ENCODE measurements around the gene FYTTD1.

FYTTD1 gene

DNA sequence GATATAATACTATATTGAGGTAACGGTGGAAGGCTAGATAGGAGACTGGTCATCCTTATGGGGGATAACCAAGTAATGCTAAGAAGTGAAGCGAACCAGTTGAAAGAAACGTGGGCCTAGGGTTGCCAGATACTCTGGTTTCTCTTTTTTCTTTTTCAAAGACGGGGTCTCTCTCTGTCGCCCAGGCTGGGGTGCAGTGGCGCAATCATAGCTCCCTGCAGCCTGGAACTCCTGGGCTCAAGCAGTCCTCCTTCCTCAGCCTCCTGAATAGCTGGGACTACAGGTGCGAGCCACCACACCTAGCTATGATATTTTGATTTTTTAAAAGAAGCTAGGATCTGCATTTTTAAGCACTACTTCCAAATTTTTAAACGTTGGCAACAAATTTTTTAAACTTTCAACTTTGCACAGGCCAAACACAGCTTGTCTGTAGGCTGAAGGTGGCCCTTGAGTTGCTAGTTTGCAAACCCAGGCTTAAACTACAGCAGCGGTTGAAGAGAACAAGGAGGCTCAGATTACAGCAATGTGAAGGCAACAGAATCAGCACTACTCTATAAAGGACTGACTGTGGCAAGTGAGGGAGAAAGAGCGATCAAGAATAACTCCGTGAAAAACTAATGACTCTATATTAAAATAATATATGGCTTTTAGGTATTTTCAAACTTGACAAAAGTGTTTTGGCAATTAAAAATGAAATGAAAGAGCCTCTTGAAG lies 11.8 kb upstream of the FYTTD1 start:
- no peak for DNase-seq (ENCODE audit: low spot score)

DNA sequence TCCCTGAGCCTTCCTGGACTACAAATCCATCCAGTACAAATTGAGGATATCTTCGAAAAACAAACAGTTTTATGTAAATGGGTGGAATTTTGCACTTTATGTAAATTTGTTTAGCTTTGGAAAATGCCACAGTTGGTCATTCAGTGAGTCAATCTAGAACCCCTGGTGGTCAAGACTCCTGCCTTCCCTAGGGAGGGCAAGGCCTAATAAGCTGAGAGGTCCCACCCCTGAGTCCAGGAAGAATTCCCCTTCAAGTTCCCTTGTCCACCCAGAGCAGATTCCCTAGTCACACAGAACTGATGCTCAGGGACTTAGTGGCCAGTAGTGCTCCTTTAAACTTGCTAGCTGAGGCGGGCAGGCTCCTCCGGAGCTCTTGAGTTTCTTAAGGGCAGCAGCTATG lies 6.9 kb upstream of the FYTTD1 start:
- DNase-seq (ENCODE audit: low spot score): no peak

DNA sequence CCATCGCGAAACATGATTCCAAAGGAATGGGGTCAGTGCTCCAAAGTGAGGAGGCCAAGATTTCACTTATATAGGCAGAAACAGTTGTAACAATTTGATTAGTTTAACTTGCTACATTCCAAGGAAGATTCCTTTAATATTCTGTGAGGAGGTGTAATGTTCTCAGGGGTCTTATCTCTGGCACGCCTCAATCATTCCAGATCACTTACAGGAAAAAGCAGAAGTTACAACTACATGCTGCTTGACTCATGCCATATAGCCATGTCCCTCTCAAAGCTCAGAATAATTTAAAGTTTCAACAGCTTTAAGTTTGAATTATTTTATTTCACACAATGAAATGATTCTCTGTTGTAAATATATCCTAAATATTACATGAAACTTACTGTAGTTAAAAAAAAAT lies 3.5 kb upstream of the FYTTD1 start:
- DNase-seq (ENCODE audit: low spot score): no peak

DNA sequence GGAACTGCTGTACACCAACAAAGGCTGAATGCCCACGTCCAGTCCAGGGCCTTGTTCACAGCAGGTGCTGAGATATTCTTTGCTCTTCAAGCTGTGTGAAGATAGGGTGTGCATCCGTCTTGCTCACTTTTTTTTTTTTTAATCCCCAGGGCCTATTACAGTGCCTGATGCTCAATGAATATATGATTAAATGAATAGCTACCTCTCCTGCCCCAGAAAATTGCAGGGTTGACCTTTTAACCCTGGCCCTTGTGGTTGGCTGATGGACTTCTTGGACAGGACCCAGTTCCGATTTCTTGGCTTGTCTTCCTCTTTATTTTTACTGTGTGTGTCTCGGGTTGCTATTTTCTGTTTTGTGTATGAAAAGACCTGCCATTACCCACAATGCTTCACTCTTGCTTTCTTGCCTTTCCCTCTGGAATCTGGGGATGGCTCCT lies 2.9 kb upstream of the FYTTD1 start:
- DNase-seq (ENCODE audit: low spot score): no peak

DNA sequence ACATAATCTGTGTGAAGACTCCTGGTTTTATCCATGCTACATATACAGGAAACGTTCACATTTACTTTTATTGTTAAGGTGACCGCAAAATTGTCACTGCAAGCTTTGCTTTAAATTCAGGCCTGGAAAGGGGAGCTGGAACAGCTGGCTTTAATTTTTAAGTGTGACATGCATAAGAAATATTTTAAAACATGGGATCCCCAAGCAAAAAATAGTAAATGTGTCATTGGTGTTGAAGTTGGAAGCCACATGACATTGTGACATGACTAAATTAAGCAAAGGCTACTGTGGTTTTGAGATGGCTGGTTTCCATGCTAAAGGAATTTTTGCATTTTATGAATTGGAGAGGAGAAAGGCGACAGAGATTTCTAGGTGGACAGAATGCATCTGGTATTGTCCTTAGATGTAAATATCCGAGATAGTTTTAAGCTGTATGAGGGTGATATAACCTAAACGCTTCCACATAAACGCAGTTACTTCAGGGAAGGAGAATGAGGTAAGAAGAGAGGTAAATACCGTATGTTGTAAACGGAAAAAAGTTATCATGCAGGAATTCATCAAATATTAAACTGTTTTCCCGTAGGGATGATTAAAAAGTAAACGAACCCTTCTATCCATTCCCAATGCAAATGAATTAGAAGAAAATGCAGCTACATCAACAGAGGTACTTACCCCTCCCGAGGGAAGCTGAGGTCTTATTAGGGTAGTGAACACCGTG lies 927 bp upstream of the FYTTD1 start:
- DNase-seq (ENCODE audit: low spot score): peak; percentile 46

DNA sequence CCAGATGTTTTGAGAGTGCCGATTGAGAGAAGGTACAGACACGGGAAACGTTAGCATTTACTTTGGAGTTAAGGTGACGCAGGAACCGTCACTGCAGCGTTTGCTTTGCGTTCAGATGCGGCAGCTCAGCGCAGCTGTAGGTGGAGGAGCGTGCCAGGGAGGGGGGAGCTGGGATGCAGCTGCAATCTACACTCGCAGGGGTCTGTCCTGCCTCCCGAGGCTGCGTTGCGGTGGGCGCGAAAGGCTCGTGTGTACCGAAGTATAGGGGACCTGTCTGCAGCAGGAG lies 425 bp upstream of the FYTTD1 start:
- peak; percentile 63 for DNase-seq (ENCODE audit: low spot score)

DNA sequence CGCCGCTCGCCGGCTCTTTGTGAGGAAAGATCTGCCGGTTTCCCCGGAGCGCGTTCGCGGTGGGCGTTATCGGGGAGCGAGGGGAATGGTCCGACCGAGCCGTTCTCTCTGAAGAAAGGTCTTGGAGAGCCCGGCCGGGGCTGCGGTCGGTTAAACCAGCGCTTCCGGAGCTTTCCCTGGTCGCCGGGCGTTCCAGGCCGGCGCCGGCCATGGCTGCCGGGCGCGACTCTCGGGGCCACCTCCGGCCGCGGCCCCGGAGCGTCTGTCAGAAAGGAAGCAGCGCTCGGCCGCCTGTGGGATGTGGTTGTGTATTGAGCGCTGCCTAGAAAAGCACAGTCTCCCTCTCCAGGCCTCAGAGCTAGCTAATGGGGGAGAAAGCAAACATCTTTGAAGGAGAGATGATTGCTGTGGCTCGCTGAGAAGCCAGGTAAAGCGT lies 731 bp downstream of the FYTTD1 start:
- DNase-seq (ENCODE audit: low spot score): peak; percentile 62

DNA sequence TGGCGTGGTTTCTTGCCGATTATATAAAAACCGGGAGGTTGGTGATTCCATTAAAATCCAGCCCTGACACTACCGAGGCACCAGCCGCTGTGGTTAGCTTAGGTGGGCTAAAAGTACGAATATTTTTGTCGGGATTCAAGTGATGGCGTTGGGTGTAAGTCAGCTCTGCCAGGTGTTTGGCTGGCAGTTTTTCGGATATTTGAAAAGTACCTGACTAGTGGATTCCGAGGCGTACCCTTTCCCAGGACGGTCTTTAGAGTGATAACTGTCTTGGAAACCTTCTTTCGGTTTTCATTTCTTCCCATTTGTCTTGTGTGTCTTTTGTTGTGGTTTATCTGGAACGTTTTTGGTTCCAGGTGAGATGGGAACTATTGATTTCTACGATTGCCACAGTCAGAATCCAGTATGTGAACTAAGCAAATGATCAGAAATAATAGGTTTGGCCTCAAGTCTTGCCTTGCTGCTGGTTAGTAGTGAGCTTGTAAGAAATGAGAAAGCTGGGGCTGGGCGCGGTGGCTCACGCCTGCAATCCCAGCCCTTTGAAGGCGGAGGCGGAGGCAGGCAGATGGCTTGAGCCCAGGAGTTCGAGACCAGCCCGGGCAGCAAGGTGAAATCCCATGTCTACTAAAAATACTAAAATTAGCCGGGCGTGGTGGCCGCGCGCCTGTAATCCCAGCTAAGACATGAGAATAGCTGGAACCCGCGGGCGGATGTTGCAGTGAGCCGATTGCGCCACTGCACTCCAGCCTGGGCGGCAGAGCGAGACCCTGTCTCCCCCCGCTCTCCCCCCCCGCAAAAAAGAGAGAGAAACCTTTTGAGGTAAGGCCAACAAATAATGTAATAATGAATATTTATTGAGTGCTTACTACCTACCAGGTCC lies 1.4 kb downstream of the FYTTD1 start:
- no peak for DNase-seq (ENCODE audit: low spot score)

DNA sequence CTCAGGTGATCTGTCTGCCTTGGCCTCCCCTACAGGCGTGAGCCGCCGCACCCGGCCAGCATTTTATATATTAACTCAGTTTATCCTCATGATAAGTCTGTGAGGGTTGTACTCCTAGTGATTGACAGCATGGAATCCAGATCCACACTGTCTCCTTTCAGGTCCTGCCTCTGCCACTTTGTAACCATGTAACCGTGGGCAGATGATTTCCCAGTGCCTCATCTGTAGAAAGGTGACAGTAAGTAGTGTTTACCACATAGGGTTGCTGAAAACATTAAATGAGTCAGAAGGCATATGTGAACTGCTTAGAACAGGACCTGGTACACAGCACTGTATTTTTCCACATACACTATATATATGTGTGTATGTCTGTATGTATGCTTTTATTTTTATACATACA lies 2.4 kb downstream of the FYTTD1 start:
- no peak for DNase-seq (ENCODE audit: low spot score)

DNA sequence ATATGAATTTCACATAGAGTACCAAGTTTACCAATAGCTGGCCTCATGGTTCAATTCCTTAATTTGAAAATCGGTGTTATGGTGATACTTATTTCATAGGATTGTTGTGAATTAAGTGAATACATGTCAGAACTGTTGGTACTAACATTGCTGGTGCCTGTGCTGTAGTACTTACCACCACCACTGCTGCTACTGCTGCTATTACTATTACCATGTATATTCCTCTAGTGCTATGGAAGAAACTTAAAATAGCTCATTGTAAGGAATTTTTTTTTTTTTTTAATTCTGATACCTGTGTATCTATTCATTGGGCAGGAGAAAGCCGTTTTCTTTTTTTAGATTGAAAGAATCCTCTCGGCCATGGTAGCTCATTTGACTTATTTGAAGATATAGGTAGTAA lies 3.6 kb downstream of the FYTTD1 start:
- DNase-seq (ENCODE audit: low spot score): no peak

DNA sequence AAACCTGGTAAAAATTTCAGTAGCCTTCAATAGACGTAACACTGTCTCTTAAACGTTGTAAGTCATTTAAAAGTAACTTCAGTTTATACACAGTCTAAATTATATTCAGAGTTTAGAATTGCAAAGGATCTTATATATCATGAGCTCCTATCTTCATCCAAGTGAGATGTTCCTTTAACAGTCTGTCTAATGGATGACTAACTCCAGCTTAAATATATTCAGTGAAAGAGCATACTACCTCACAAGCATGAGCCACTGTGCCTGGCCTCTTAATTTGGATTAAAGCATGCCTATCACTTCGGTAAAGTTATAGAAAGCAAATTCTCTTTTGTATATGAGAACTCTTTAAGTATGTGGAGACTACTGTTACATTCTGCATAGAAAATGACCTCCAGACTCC lies 7.0 kb downstream of the FYTTD1 start:
- DNase-seq (ENCODE audit: low spot score): no peak

DNA sequence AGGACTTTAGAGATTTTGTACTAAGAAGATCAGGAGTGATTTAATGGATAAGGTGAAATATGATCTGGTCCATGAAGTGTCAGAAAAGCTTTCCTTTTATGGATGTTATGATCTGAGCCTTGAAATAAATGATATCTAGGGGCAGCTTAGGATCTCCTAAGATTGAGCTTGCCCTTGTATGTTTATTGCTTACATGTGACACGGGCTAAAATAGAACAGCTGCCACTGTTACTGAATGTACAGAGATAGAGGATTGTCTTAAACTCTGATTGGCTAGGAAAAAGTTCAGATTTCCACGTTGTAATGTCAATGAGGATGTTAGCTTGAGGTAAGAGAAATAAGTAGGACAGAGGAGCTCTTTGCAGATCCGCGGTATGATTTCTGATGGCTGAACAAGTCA lies 8.8 kb downstream of the FYTTD1 start:
- DNase-seq (ENCODE audit: low spot score): no peak

DNA sequence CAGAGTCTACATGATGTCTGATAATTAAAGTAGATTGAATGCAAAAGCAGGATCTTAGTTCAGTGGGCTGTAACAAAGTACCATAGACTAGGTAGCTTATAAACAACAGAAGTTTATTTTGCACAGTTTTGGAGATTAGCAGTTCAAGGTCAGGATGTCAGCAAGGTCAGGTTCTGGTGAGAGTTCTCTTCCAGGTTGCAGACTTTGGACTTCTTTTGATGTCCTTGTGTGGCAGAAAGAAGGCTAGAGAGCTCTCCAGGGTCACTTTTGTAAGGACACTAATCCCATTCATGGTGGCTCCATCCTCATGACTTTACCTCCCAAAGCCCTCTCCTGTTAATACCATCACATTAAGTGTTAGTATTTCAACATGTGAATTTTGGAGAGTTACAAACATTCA lies 12.1 kb downstream of the FYTTD1 start:
- DNase-seq (ENCODE audit: low spot score): no peak

DNA sequence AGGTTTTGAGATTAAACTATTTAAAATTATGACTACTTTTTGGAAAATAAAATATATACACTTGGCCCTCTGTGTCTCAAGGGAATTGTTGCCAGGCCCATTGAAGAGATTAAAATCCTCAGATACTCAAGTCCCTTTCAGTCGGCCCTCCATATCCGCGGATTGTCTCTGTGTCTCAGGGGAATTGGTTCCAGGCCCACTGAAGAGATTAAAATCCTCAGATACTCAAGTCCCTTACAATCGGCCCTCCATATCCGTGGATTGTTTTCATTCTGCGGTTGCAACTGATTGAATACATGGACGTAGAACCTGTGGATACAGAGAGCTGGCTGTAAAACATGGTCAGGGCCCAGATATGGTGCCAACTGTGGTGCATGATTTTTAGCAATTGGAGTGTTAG lies 25.6 kb downstream of the FYTTD1 start:
- no peak for DNase-seq (ENCODE audit: low spot score)

DNA sequence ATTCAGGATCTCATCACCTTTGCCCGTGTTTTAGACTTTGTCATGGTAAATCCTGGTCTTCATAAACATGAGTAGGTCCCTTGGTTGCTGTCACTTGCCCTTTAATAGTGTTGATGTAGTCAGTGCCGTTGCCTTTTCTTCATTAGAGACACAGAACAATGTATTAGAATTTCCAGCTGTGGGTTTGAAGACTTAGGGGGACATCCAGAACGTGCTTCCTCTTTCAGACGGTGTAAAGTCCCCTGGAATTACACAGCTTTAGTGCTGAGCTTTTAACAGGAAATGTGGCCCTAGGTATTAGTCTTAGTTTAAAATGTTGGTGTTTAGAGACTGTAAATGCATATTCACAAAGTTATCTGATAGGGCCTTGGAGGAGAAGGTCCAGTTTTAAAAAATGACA lies 32.5 kb downstream of the FYTTD1 start:
- DNase-seq (ENCODE audit: low spot score): no peak

DNA sequence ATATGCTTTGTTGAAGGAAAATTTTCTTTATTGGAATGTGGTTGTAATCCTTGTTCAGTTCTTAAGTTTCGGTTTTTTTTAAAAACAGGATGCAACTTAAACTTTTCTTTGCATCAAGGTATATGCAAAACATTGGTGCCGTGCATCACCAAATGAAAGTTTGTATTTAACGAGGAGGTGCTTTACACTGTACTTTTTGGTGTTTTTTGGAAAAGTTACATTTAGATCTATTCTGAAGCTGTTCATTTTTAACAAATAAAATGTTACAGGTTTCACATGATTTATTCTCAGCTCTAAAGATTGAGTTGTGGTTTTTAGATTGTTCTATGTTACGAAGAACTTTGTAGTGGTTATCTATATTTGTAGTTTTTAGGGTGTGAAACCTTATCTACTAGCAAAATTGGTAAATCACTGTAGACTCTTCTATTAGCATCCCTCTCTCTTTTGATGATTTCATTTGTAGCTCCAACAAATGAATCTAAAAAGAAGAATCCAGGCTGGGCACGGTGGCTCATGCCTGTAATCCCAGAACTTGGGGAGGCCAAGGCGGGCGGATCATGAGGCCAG lies 34.4 kb downstream of the FYTTD1 start:
- no peak for DNase-seq (ENCODE audit: low spot score)

DNA sequence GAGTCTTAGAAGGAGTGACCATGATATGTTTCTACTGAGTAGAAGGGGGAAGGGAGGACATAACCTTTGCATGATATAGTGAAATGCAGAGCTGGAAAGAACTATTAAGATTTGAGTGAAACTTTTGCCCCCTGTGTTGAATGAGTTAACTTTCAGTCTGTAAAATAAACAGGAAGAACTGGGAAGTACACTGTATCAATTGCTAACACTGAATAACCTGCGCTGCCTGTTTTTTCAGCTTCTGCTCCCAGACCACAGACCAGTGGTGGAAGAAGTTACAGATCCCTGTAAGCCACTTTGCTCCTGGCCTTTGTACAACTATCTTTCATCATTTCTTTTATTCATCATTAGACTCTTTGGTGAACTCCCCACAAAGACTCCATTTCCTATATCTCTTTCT lies 37.7 kb downstream of the FYTTD1 start:
- DNase-seq (ENCODE audit: low spot score): no peak

DNA sequence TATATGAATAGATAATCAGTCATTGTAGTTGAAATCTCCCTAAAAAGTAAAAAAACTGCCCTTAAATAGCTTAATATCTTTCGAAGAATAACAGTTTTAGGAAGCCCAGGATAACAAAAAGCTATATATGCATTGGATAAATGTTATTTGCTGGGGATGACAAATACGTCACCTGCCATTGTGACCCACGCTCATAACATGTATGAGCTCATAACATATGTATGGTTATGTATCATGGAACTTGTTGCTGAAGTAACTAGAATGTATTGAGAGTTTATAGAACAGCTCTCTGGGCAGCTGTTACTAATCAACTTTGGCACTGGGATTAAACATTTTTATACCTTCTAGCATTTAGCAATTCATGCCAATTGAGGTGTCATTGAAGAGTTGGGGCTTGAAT lies 39.6 kb downstream of the FYTTD1 start:
- DNase-seq (ENCODE audit: low spot score): no peak

DNA sequence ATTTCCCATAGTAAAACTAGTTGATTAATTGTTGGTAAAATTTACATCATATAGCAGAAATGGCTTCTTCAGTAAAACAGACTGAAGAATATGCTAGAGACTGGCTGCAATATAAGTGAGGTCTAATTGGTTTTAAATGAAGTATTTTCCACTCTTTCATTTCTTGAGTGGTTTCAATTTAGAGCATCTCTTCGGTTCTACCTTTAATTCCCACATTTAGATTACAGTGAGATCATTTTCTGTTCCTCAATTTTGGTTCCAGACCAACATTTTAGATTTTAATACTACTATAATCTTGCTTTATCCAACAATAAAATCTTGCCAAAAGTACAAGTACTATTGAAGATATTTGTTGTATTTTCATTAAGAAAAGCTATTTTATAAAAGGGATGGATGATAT lies 40.4 kb downstream of the FYTTD1 start:
- no peak for DNase-seq (ENCODE audit: low spot score)

DNA sequence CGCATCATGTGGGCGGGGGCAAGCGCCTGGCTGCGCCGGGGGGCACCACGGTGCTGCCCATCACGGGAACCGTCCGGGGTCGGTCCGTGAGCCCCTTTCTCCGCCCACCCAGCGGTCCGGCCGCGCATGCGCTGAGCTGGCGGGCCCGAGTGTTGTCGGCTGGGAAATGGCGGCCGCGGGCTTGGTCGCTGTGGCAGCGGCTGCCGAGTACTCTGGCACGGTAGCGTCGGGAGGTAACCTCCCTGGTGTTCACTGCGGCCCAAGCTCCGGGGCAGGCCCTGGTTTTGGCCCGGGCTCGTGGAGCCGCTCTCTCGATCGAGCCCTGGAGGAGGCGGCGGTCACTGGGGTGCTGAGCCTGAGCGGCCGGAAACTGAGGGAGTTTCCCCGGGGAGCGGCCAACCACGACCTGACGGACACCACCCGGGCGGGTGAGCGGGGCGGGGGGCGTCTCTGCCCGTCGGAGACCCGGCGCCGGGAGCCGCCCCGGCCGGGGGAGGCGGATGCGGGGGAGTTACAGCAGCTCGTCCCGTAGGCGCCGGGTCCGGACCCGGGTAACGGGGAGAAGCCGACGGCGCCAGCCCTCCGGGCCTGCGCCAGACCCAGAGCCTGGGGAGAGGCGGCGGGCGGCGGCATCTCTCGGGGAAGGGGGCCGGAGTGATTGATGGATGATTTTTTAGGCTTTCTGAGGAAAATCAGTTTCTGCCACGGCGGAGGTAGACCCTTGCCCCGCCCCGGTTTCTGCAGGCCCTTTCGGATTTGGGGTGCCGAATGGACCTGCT lies 41.6 kb downstream of the FYTTD1 start, which contains the start of gene LRCH3:
TSS of gene LRCH3 (plus strand) at position 142 of the 779 bp plus-strand sequence. CDS start at position 167, 25 bp downstream.
- peak; percentile 63 for DNase-seq (ENCODE audit: low spot score)

DNA sequence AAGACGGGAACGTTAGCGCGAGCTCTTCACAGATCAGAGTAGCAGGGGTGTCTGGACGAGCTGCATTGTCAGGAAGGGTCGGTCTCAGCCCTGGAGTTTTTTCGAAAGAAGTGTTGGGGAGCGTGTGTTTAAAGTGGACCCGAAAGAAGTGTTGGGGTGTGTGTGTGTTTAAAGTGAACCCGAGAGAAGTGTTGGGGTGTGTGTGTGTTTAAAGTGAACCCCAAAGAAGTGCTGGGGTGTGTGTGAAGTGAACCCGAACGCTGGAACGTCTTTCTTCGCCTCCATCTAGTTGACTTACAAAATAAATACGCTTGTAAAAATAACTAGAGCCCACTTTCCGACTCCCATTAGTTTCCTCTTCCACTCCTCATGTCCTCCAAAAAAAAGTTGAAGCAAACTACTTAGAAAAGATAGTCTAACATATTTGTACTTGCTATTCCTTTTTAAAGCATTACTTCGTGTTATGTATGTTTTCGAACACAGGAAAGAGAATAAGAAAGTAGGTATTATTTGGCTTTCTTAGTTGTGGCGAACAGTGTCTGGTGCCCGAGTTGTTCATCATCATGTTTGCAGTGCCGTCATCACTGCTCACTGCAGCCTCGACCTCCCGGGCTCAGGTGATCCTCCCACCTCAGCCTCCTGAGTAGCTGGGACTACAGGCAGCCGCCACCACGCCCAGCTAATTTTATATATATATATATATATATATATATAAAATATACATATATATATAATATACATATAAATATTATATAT lies 42.4 kb downstream of the FYTTD1 start:
- peak; percentile 36 for DNase-seq (ENCODE audit: low spot score)
